Activated CD4-positive, alpha-beta memory T cell treated with anti-CD3 and anti-CD28 coated beads, Interleukin-2, amount 10 ng/mL, durations not matched to agents 7 days and 5 days (primary cell): ENCODE data around the gene CLNS1A. TPM values are rescaled to one million over a fixed set of nuclear protein-coding genes. Genes with fewer than 3 reads are reported as not detected.
"Not testable (repeated sequence)": the region's sequence is repeated elsewhere in the genome, so short reads cannot be mapped to it uniquely, and the experiment has no call there.

ENCODE experiments used
- CTCF ChIA-PET: fragments of 350-600 bp; sonication (Branson Sonifier 250); formaldehyde crosslinking; loops from one replicate; lab custom pipeline; 2021; ENCODE audit warnings: antibody characterized with exemption, inconsistent platforms; lab: Charles Lee
- POLR2A ChIA-PET: fragments of 350-600 bp; sonication (Branson Sonifier 250); formaldehyde crosslinking; loops from one replicate; lab custom pipeline; 2021; ENCODE audit warnings: antibody characterized with exemption; lab: Charles Lee
- DNase-seq: peaks from one replicate; pipeline ENCODE4 v3.0.0-alpha.2; 2020
- H3K27ac Mint-ChIP-seq: one replicate; pipeline ENCODE4 v1.8.0; 2021; ENCODE audit warnings: mild to moderate bottlenecking, mixed read lengths
- H3K27me3 Mint-ChIP-seq: one replicate; pipeline ENCODE4 v1.8.0; 2021; ENCODE audit warnings: mixed read lengths
- H3K36me3 Mint-ChIP-seq: one replicate; pipeline ENCODE4 v1.8.0; 2021; ENCODE audit warnings: low read depth, mixed read lengths
- H3K4me1 Mint-ChIP-seq: one replicate; pipeline ENCODE4 v1.8.0; 2021; ENCODE audit warnings: mixed read lengths
- H3K4me3 Mint-ChIP-seq: one replicate; pipeline ENCODE4 v1.8.0; 2021; ENCODE audit warnings: mild to moderate bottlenecking, mixed read lengths
- H3K9me3 Mint-ChIP-seq: one replicate; pipeline ENCODE4 v1.8.0; 2021; ENCODE audit warnings: mixed read lengths
- total RNA-seq, 2 experiments: library from RNA; stranded (reverse); gene quantifications; one replicate each; pipeline ENCODE4 v1.2.3, GENCODE V29; 2021

The CLNS1A gene
- total RNA-seq, 2 experiments from 2014 or later, result 101 to 104 TPM

- ChIA-PET POLR2A (interaction anchor here (1.7 kb wide), 1 partner anchor 13 kb away, joined by 7 read pairs; the partner anchor contains the start of gene AQP11), CTCF (interaction anchor here (1.7 kb wide), 1 partner anchor 10 kb away, joined by 4 read pairs; no protein-coding TSS in a partner anchor)
- no peaks in the 10 kb centered on the region for H3K9me3 Mint-ChIP-seq
- no peaks in the 10 kb centered on the region for H3K4me1 Mint-ChIP-seq
- peaks cover 2% of the 10 kb centered on the region for H3K36me3 Mint-ChIP-seq
- no peak for DNase-seq
- no peak overlapping the region for H3K4me3 Mint-ChIP-seq
- no peaks in the 10 kb centered on the region for H3K27me3 Mint-ChIP-seq
- H3K27ac Mint-ChIP-seq, result no peak overlapping the region
These were observed 35.1 kb downstream of the CLNS1A start for GRCh38 chr11:77602381-77603088.

- no peaks in the 10 kb centered on the region for H3K4me1 Mint-ChIP-seq
- no peak overlapping the region for H3K27ac Mint-ChIP-seq
- H3K27me3 Mint-ChIP-seq, result no peaks in the 10 kb centered on the region
- H3K4me3 Mint-ChIP-seq, result no peak overlapping the region
- H3K36me3 Mint-ChIP-seq, result no peaks in the 10 kb centered on the region
- CTCF ChIA-PET, result interaction anchor here (0.6 kb wide), 1 partner anchor 118 kb away, joined by 4 read pairs; no protein-coding TSS in a partner anchor
- POLR2A ChIA-PET, result no interaction called here
- DNase-seq, result no peak
- H3K9me3 Mint-ChIP-seq, result no peaks in the 10 kb centered on the region
These were observed 39.4 kb downstream of the CLNS1A start for GRCh38 chr11:77598195-77598594.

GRCh38 chr11:77596626-77597025, 41.0 kb downstream of the CLNS1A start:
- CTCF ChIA-PET, result no interaction called here
- no peak for DNase-seq
- Mint-ChIP-seq H3K4me1 (no peaks in the 10 kb centered on the region), H3K27me3 (no peaks in the 10 kb centered on the region), H3K4me3 (no peak overlapping the region), H3K27ac (no peak overlapping the region), H3K9me3 (no peaks in the 10 kb centered on the region), H3K36me3 (no peaks in the 10 kb centered on the region)
- POLR2A ChIA-PET, result no interaction called here

GRCh38 chr11:77593883-77594282, 43.7 kb downstream of the CLNS1A start:
- Mint-ChIP-seq H3K9me3 (no peaks in the 10 kb centered on the region), H3K27me3 (no peaks in the 10 kb centered on the region), H3K4me1 (peaks cover 21% of the 10 kb centered on the region), H3K27ac (no peak overlapping the region), H3K4me3 (no peak overlapping the region), H3K36me3 (no peaks in the 10 kb centered on the region)
- POLR2A ChIA-PET, result no interaction called here
- CTCF ChIA-PET, result interaction anchor here (0.6 kb wide), 1 partner anchor 1480 kb away, joined by 3 read pairs; no protein-coding TSS in a partner anchor
- DNase-seq, result no peak

- no peaks in the 10 kb centered on the region for H3K36me3 Mint-ChIP-seq
- H3K27ac Mint-ChIP-seq, result no peak overlapping the region
- no peaks in the 10 kb centered on the region for H3K9me3 Mint-ChIP-seq
- ChIA-PET CTCF (interaction anchor here (1.3 kb wide), 1 partner anchor 9 kb away, joined by 4 read pairs; no protein-coding TSS in a partner anchor), POLR2A (interaction anchor here (1.4 kb wide), 1 partner anchor 42 kb away, joined by 3 read pairs; no protein-coding TSS in a partner anchor)
- no peaks in the 10 kb centered on the region for H3K27me3 Mint-ChIP-seq
- DNase-seq, result no peak
- peaks cover 25% of the 10 kb centered on the region for H3K4me1 Mint-ChIP-seq
- H3K4me3 Mint-ChIP-seq, result no peak overlapping the region
These were observed 44.9 kb downstream of the CLNS1A start for GRCh38 chr11:77592727-77593126.

GRCh38 chr11:77590194-77590782, 47.3 kb downstream of the CLNS1A start:
- peak overlapping the region; percentile 75 for H3K4me3 Mint-ChIP-seq
- peak; percentile 25 for DNase-seq
- peak overlapping the region; percentile 27 for H3K27ac Mint-ChIP-seq
- H3K4me1 Mint-ChIP-seq, result peaks cover 25% of the 10 kb centered on the region
- CTCF ChIA-PET, result interaction anchor here (0.8 to 1.1 kb wide), 2 partner anchors 28 to 44 kb away, joined by 4 to 7 read pairs; no protein-coding TSS in a partner anchor
- H3K36me3 Mint-ChIP-seq, result no peaks in the 10 kb centered on the region
- H3K9me3 Mint-ChIP-seq, result no peaks in the 10 kb centered on the region
- POLR2A ChIA-PET, result interaction anchor here (0.7 to 1.4 kb wide), 3 partner anchors 10 to 28 kb away, joined by 3 to 7 read pairs (median 3); no protein-coding TSS in a partner anchor
- H3K27me3 Mint-ChIP-seq, result no peaks in the 10 kb centered on the region

- Mint-ChIP-seq H3K36me3 (no peaks in the 10 kb centered on the region), H3K27ac (peak within 1 kb of the TSS; percentile 27), H3K9me3 (no peaks in the 10 kb centered on the region), H3K4me1 (peaks cover 25% of the 10 kb centered on the region), H3K4me3 (peak within 1 kb of the TSS; percentile 78), H3K27me3 (no peaks in the 10 kb centered on the region)
- ChIA-PET POLR2A (interaction anchor here (0.7 to 1.4 kb wide), 3 partner anchors 10 to 29 kb away, joined by 3 to 7 read pairs (median 3); no protein-coding TSS in a partner anchor), CTCF (interaction anchor here (0.8 to 1.1 kb wide), 2 partner anchors 29 to 44 kb away, joined by 4 to 7 read pairs; no protein-coding TSS in a partner anchor)
- peak; percentile 61 for DNase-seq
These were observed 47.9 kb downstream of the CLNS1A start, which contains the start of gene AQP11 for GRCh38 chr11:77589521-77590193. TSS of gene AQP11 (plus strand) at chr11:77589953. CDS start at chr11:77589993, 40 bp downstream.

GRCh38 chr11:77589181-77589520, 48.4 kb downstream of the CLNS1A start:
- Mint-ChIP-seq H3K4me1 (peaks cover 25% of the 10 kb centered on the region), H3K27me3 (no peaks in the 10 kb centered on the region), H3K4me3 (peak overlapping the region; percentile 78), H3K36me3 (no peaks in the 10 kb centered on the region), H3K9me3 (no peaks in the 10 kb centered on the region), H3K27ac (no peak overlapping the region)
- ChIA-PET CTCF (no interaction called here), POLR2A (interaction anchor here (1.4 kb wide), 1 partner anchor 13 kb away, joined by 7 read pairs; no protein-coding TSS in a partner anchor)
- no peak for DNase-seq

- Mint-ChIP-seq H3K27ac (no peak overlapping the region), H3K36me3 (peaks cover 7% of the 10 kb centered on the region), H3K9me3 (peaks cover 11% of the 10 kb centered on the region), H3K27me3 (no peaks in the 10 kb centered on the region), H3K4me3 (no peak overlapping the region), H3K4me1 (no peaks in the 10 kb centered on the region)
- no peak for DNase-seq
- POLR2A ChIA-PET, result interaction anchor here (1.3 kb wide), 1 partner anchor 9 kb away, joined by 3 read pairs; the partner anchor contains the start of gene AQP11
- CTCF ChIA-PET, result no interaction called here
These were observed 56.8 kb downstream of the CLNS1A start for GRCh38 chr11:77580712-77581337.

GRCh38 chr11:77575428-77575827, 62.2 kb downstream of the CLNS1A start:
- H3K9me3 Mint-ChIP-seq, H3K27me3 Mint-ChIP-seq, H3K4me3 Mint-ChIP-seq, H3K4me1 Mint-ChIP-seq, H3K36me3 Mint-ChIP-seq, POLR2A ChIA-PET, H3K27ac Mint-ChIP-seq, DNase-seq, CTCF ChIA-PET: not testable (repeated sequence)

- POLR2A ChIA-PET, H3K27me3 Mint-ChIP-seq, H3K4me1 Mint-ChIP-seq, H3K27ac Mint-ChIP-seq, H3K36me3 Mint-ChIP-seq, H3K4me3 Mint-ChIP-seq, DNase-seq, H3K9me3 Mint-ChIP-seq, CTCF ChIA-PET: not testable (repeated sequence)
These were observed 66.7 kb downstream of the CLNS1A start for GRCh38 chr11:77570896-77571295.

- no peaks in the 10 kb centered on the region for H3K9me3 Mint-ChIP-seq
- no peak overlapping the region for H3K4me3 Mint-ChIP-seq
- H3K4me1 Mint-ChIP-seq, result peaks cover 5% of the 10 kb centered on the region
- ChIA-PET CTCF (no interaction called here), POLR2A (no interaction called here)
- no peak for DNase-seq
- H3K36me3 Mint-ChIP-seq, result no peaks in the 10 kb centered on the region
- H3K27me3 Mint-ChIP-seq, result peaks cover 4% of the 10 kb centered on the region
- no peak overlapping the region for H3K27ac Mint-ChIP-seq
These were observed 67.9 kb downstream of the CLNS1A start for GRCh38 chr11:77569676-77570070.
